B cell (primary cell): ENCODE results near the gene WASF2. TPM values are rescaled to one million over a fixed set of nuclear protein-coding genes. Genes with fewer than 3 reads are reported as not detected.

ENCODE experiments used
- ATAC-seq: fragments of 200-7000 bp; cut with Tn5 transposase; one replicate; pipeline ENCODE4 v1.10.0; 2021; ENCODE audit warnings: low read depth, mild to moderate bottlenecking, moderate number of reproducible peaks, moderate library complexity
- CTCF ChIA-PET: fragments of 350-600 bp; sonication (Branson Sonifier 250); formaldehyde crosslinking; loops from one replicate; lab custom pipeline; 2021; ENCODE audit warnings: antibody characterized with exemption, inconsistent platforms; lab: Charles Lee
- POLR2A ChIA-PET: fragments of 350-600 bp; sonication (Branson Sonifier 250); formaldehyde crosslinking; loops from one replicate; lab custom pipeline; 2021; ENCODE audit warnings: antibody characterized with exemption; lab: Charles Lee
- DNase-seq: peaks from one replicate; pipeline ENCODE4 v3.0.0; 2013
- H2AFZ ChIP-seq: 2 replicates; pipeline ENCODE4 v1.6.1; 2012; ENCODE audit warnings: mild to moderate bottlenecking, low read depth, low read length; ENCODE audit not compliant: insufficient read depth, poor library complexity, severe bottlenecking
- H3K27ac ChIP-seq, 2 donors: 1 replicate in 1 of 2; 2 replicates in 1 of 2; pipeline ENCODE4 v1.5.1; 2012 to 2013; ENCODE audit warnings: low read length in 2 of 2, mild to moderate bottlenecking in 2 of 2, moderate library complexity in 1 of 2
- H3K27me3 ChIP-seq, 4 experiments: fragments of 200-600 bp in 1 of 4; sonication (generic) in 1 of 4; replicated peaks in 1 of 4; 1 replicate in 2 of 4; 2 replicates in 2 of 4; pipeline versions ENCODE4 v1.6.1 to v1.7.0; 2013 to 2016; ENCODE audit warnings: low read length in 3 of 4, mild to moderate bottlenecking in 2 of 4, mixed read lengths in 1 of 4, moderate library complexity in 1 of 4; ENCODE audit not compliant: insufficient read depth in 4 of 4, control insufficient read depth in 3 of 4; ENCODE audit errors: control extremely low read depth in 1 of 4
- H3K36me3 ChIP-seq, 2 experiments: replicated peaks in 1 of 2; 1 replicate in 1 of 2; 2 replicates in 1 of 2; pipeline versions ENCODE4 v1.6.1 to v1.7.1; 2013; ENCODE audit warnings: low read length in 1 of 2; ENCODE audit not compliant: insufficient read depth in 2 of 2, control insufficient read depth in 1 of 2; ENCODE audit errors: control extremely low read depth in 1 of 2, extremely low read depth in 1 of 2
- H3K4me1 ChIP-seq, 2 donors: fragments of 200-600 bp in 1 of 2; sonication (generic) in 1 of 2; 1 replicate in 1 of 2; 2 replicates in 1 of 2; pipeline versions ENCODE4 v1.5.1 to v1.6.1; 2013 to 2017; ENCODE audit warnings: low read length in 2 of 2; ENCODE audit not compliant: control insufficient read depth in 2 of 2, insufficient read depth in 2 of 2
- H3K4me2 ChIP-seq: replicated peaks from 2 replicates; pipeline ENCODE3; 2012; ENCODE audit warnings: mild to moderate bottlenecking, low read depth, low read length; ENCODE audit not compliant: poor library complexity, severe bottlenecking
- H3K4me3 ChIP-seq, 5 experiments: fragments of 200-600 bp in 1 of 5; sonication (generic) in 1 of 5; 1 replicate in 3 of 5; 2 replicates in 2 of 5; pipeline versions ENCODE4 v1.5.1 to v1.7.0; 2011 to 2016; ENCODE audit warnings: low read length in 4 of 5, mild to moderate bottlenecking in 4 of 5, low read depth in 2 of 5, control low read depth in 1 of 5, moderate library complexity in 1 of 5; ENCODE audit not compliant: insufficient read depth in 1 of 5; ENCODE audit errors: control extremely low read depth in 1 of 5, extremely low read depth in 1 of 5
- H3K79me2 ChIP-seq: fragments of 200-600 bp; sonication (generic); one replicate; pipeline ENCODE4 v1.6.0; 2016; ENCODE audit warnings: low read length; ENCODE audit not compliant: control insufficient read depth, insufficient read depth
- H3K9ac ChIP-seq: fragments of 200-600 bp; sonication (generic); 2 replicates; pipeline ENCODE4 v1.6.1; 2017; ENCODE audit warnings: mild to moderate bottlenecking, low read length, moderate library complexity
- H3K9me3 ChIP-seq, 3 donors: one replicate each; pipeline versions ENCODE4 v1.6.1 to v1.7.1; 2013; ENCODE audit warnings: low read length in 2 of 3; ENCODE audit not compliant: control insufficient read depth in 2 of 3, insufficient read depth in 1 of 3; ENCODE audit errors: control extremely low read depth in 1 of 3
- H4K20me1 ChIP-seq: 2 replicates; pipeline ENCODE4 v1.6.0; 2012; ENCODE audit warnings: mild to moderate bottlenecking, low read length; ENCODE audit not compliant: insufficient read depth, control insufficient read depth, poor library complexity, severe bottlenecking
- H3K27ac Mint-ChIP-seq: one replicate; pipeline ENCODE4 v1.8.0; 2021; ENCODE audit warnings: mixed read lengths
- H3K27me3 Mint-ChIP-seq: one replicate; pipeline ENCODE4 v1.8.0; 2021; ENCODE audit warnings: mixed read lengths
- H3K4me1 Mint-ChIP-seq: one replicate; pipeline ENCODE4 v1.8.0; 2021; ENCODE audit warnings: mixed read lengths
- H3K4me3 Mint-ChIP-seq: one replicate; pipeline ENCODE4 v1.8.0; 2021; ENCODE audit warnings: mixed read lengths
- H3K9me3 Mint-ChIP-seq: one replicate; pipeline ENCODE4 v1.8.0; 2022; ENCODE audit warnings: mixed read lengths; ENCODE audit not compliant: insufficient read depth
- EZH2 ChIP-seq: IDR thresholded peaks from 2 replicates; pipeline ENCODE4 v1.6.1; 2012; ENCODE audit warnings: borderline replicate concordance, low read depth, mild to moderate bottlenecking, moderate library complexity, low read length; ENCODE audit not compliant: insufficient read depth, poor library complexity, severe bottlenecking
- WGBS: methylation state at CpG from one replicate; pipeline ENCODE4 v1.1.5; 2013; ENCODE audit warnings: missing lambda C conversion rate; ENCODE audit not compliant: insufficient coverage; 5-methylcytosine and 5-hydroxymethylcytosine counted together
- intact Hi-C: fragments of 100-400 bp; cut with micrococcal nuclease; formaldehyde crosslinking; loops from one replicate; pipeline ENCODE4 v1.10.0; 2022
- polyA plus RNA-seq: library from polyadenylated mRNA; depleted of rRNA; stranded (reverse); fragments of >200 nt; gene quantifications from 2 replicates; pipeline ENCODE4 v1.2.3, GENCODE V29; 2012
- total RNA-seq, 2 donors: library from RNA; stranded (reverse); fragments of 120-200 nt in 1 of 2; gene quantifications; 1 replicate in 1 of 2; 2 replicates in 1 of 2; pipeline versions ENCODE4 v1.2.3 to v1.2.4, GENCODE V29; 2013 to 2022
- TF ChIP-seq, protein P1 (sequence below): fragments of 200-600 bp; IDR thresholded peaks from one replicate; pipeline ENCODE4 v1.8.0; 2022; ENCODE audit warnings: antibody characterized with exemption, mild to moderate bottlenecking

WASF2 gene
- total and polyA plus RNA-seq, 2 donors (not counting 1 experiment from before 2014, with no cell fraction given): 67.4 to 169 TPM

DNA sequence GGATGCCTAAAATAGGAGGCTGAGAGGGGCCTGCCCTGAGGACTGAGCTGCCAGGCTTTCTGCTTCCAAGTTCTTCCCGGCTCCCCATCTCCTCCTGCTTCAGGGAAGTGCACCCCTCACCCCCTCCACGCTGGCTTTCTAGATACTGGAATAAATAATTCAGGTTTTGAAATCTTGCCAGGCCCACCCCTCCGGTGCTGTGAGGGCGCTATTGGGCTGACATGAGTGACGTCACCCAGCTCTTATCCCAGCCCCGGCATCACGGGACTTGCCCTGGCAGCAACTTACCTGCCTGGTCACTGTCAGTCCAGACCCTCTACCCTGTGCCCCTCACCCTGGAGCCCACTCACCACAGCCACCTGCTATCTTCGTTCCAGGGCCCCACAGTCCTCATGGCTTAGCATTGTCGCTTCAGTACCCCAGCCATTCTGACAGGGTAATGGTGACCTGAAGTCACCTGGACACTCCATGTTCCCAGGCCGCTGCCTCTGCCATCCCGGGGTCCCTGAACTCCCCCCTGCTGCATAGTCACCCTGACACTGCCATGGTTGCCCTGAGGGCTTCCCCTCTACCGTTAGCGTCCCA, 98.4 kb downstream of the WASF2 start:
- Histone ChIP-seq H3K4me2 (peak overlapping the region; percentile 96), H4K20me1 (no peaks in the 10 kb centered on the region), H3K27ac (no peak overlapping the region), H3K27me3 (no peaks in the 10 kb centered on the region), H3K4me1 (peaks cover 12 to 24% of the 10 kb centered on the region in 2 donors), H3K36me3 (no peaks in the 10 kb centered on the region), H3K79me2 (no peaks in the 10 kb centered on the region), H3K9ac (peak overlapping the region; percentile 52), H2AFZ (peak overlapping the region; percentile 75), H3K9me3 (no peaks in the 10 kb centered on the region), H3K4me3 (peak overlapping the region in 3 of 5 experiments; percentile 39 to 60 (median 59))
- TF ChIP-seq, protein P1, sequence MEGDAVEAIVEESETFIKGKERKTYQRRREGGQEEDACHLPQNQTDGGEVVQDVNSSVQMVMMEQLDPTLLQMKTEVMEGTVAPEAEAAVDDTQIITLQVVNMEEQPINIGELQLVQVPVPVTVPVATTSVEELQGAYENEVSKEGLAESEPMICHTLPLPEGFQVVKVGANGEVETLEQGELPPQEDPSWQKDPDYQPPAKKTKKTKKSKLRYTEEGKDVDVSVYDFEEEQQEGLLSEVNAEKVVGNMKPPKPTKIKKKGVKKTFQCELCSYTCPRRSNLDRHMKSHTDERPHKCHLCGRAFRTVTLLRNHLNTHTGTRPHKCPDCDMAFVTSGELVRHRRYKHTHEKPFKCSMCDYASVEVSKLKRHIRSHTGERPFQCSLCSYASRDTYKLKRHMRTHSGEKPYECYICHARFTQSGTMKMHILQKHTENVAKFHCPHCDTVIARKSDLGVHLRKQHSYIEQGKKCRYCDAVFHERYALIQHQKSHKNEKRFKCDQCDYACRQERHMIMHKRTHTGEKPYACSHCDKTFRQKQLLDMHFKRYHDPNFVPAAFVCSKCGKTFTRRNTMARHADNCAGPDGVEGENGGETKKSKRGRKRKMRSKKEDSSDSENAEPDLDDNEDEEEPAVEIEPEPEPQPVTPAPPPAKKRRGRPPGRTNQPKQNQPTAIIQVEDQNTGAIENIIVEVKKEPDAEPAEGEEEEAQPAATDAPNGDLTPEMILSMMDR: no peak
- TF ChIP-seq EZH2: no peak
- ChIA-PET CTCF (interaction anchor here (0.7 to 9.4 kb wide), 23 partner anchors 10 to 394 kb away, joined by 3 to 297 read pairs (median 6); partner anchors contain the start of genes MAP3K6 and SYTL1), POLR2A (no interaction called here)
- H3K27ac Mint-ChIP-seq: peak overlapping the region; percentile 67
- ATAC-seq (no peak), DNase-seq (peak; percentile 66)
- H3K4me3 Mint-ChIP-seq: peak overlapping the region; percentile 81
- peaks cover 3% of the 10 kb centered on the region for H3K27me3 Mint-ChIP-seq
- intact Hi-C loops: loop anchor here (1.0 to 10.0 kb wide), 4 partner anchors 157 to 292 kb away; partner anchors contain the start of genes AHDC1 and WDTC1
- no peaks in the 10 kb centered on the region for H3K9me3 Mint-ChIP-seq
- H3K4me1 Mint-ChIP-seq: peaks cover 22% of the 10 kb centered on the region
- WGBS: 11% methylated on average over 13 of the region's 13 CpGs
